ENCODE results near the gene ARHGEF4.
"Not testable (repeated sequence)": the region's sequence is repeated elsewhere in the genome, so short reads cannot be mapped to it uniquely, and the experiment has no call there.

The ARHGEF4 gene

GRCh38 chr2:131049150-131049718 lies 212.5 kb downstream of the ARHGEF4 start:
- DNase-seq (ENCODE audit: low read depth): no peak

- no peak for DNase-seq (ENCODE audit: low read depth)
Observed at GRCh38 chr2:131050896-131051295, 214.2 kb downstream of the ARHGEF4 start.

- DNase-seq (ENCODE audit: low read depth): no peak
Observed at GRCh38 chr2:131052741-131053263, 216.1 kb downstream of the ARHGEF4 start.

- DNase-seq (ENCODE audit: low read depth): no peak
Observed at GRCh38 chr2:131054488-131054887, 217.8 kb downstream of the ARHGEF4 start.

GRCh38 chr2:131055169-131056065 lies 218.7 kb downstream of the ARHGEF4 start:
- no peak for DNase-seq (ENCODE audit: low read depth)

GRCh38 chr2:131056204-131056931 lies 219.7 kb downstream of the ARHGEF4 start:
- DNase-seq (ENCODE audit: low read depth): no peak

- no peak for DNase-seq (ENCODE audit: low read depth)
Observed at GRCh38 chr2:131056932-131057287, 220.2 kb downstream of the ARHGEF4 start.

GRCh38 chr2:131058214-131058843 lies 221.6 kb downstream of the ARHGEF4 start:
- DNase-seq (ENCODE audit: low read depth): no peak

GRCh38 chr2:131058920-131059319 lies 222.2 kb downstream of the ARHGEF4 start:
- no peak for DNase-seq (ENCODE audit: low read depth)

GRCh38 chr2:131063501-131064283 lies 227.0 kb downstream of the ARHGEF4 start:
- DNase-seq (ENCODE audit: low read depth): no peak

GRCh38 chr2:131064589-131065512 lies 228.1 kb downstream of the ARHGEF4 start:
- no peak for DNase-seq (ENCODE audit: low read depth)

GRCh38 chr2:131067465-131068125 lies 230.9 kb downstream of the ARHGEF4 start:
- DNase-seq (ENCODE audit: low read depth): no peak

- not testable (repeated sequence) for DNase-seq (ENCODE audit: low read depth)
Observed at GRCh38 chr2:131068172-131068571, 231.5 kb downstream of the ARHGEF4 start.

- DNase-seq (ENCODE audit: low read depth): not testable (repeated sequence)
Observed at GRCh38 chr2:131075578-131075977, 238.9 kb downstream of the ARHGEF4 start.

- DNase-seq (ENCODE audit: low read depth): no peak
Observed at GRCh38 chr2:131076707-131077106, 240.0 kb downstream of the ARHGEF4 start.

GRCh38 chr2:131077182-131077846 lies 240.6 kb downstream of the ARHGEF4 start:
- no peak for DNase-seq (ENCODE audit: low read depth)

GRCh38 chr2:131077966-131078365 lies 241.3 kb downstream of the ARHGEF4 start:
- DNase-seq (ENCODE audit: low read depth): no peak

- not testable (repeated sequence) for DNase-seq (ENCODE audit: low read depth)
Observed at GRCh38 chr2:131079931-131080330, 243.2 kb downstream of the ARHGEF4 start.

GRCh38 chr2:131081190-131081589 lies 244.5 kb downstream of the ARHGEF4 start:
- no peak for DNase-seq (ENCODE audit: low read depth)
